ENCODE data around the gene OBSCN. TPM values are rescaled to one million over a fixed set of nuclear protein-coding genes. Genes with fewer than 3 reads are reported as not detected.

The OBSCN gene
- total RNA-seq, 1 donor from 2014 or later: 3.4 TPM

- DNase-seq (ENCODE audit: low read depth, low spot score): no peak
These were observed 98.7 kb downstream of the OBSCN start for GRCh38 chr1:228306275-228307217.

GRCh38 chr1:228307218-228308023 lies 99.6 kb downstream of the OBSCN start:
- no peak for DNase-seq (ENCODE audit: low read depth, low spot score)

- DNase-seq (ENCODE audit: low read depth, low spot score): no peak
These were observed 100.3 kb downstream of the OBSCN start for GRCh38 chr1:228308085-228308601.

- DNase-seq (ENCODE audit: low read depth, low spot score): no peak
These were observed 100.9 kb downstream of the OBSCN start for GRCh38 chr1:228308628-228309325.

GRCh38 chr1:228309326-228310067 lies 101.7 kb downstream of the OBSCN start:
- DNase-seq (ENCODE audit: low read depth, low spot score): no peak

GRCh38 chr1:228310162-228310792 lies 102.4 kb downstream of the OBSCN start:
- no peak for DNase-seq (ENCODE audit: low read depth, low spot score)

- no peak for DNase-seq (ENCODE audit: low read depth, low spot score)
These were observed 103.2 kb downstream of the OBSCN start for GRCh38 chr1:228311091-228311490.

GRCh38 chr1:228312136-228312764 lies 104.4 kb downstream of the OBSCN start:
- DNase-seq (ENCODE audit: low read depth, low spot score): no peak

- no peak for DNase-seq (ENCODE audit: low read depth, low spot score)
These were observed 105.9 kb downstream of the OBSCN start for GRCh38 chr1:228313536-228314277.

- DNase-seq (ENCODE audit: low read depth, low spot score): no peak
These were observed 106.4 kb downstream of the OBSCN start for GRCh38 chr1:228314315-228314657.

GRCh38 chr1:228314658-228315483 lies 107.0 kb downstream of the OBSCN start:
- DNase-seq (ENCODE audit: low read depth, low spot score): no peak

- DNase-seq (ENCODE audit: low read depth, low spot score): no peak
These were observed 107.7 kb downstream of the OBSCN start for GRCh38 chr1:228315484-228315944.

GRCh38 chr1:228315945-228316588 lies 108.2 kb downstream of the OBSCN start:
- no peak for DNase-seq (ENCODE audit: low read depth, low spot score)

- DNase-seq (ENCODE audit: low read depth, low spot score): no peak
These were observed 108.9 kb downstream of the OBSCN start for GRCh38 chr1:228316589-228317387.

GRCh38 chr1:228317411-228317828 lies 109.6 kb downstream of the OBSCN start:
- DNase-seq (ENCODE audit: low read depth, low spot score): no peak

GRCh38 chr1:228317891-228318810 lies 110.3 kb downstream of the OBSCN start:
- DNase-seq (ENCODE audit: low read depth, low spot score): no peak
